Astrocyte of the spinal cord (primary cell): Measurements from ENCODE around the gene SEMA3E.
A peak's percentile ranks its signal among the peaks of the same experiment; 100 is the strongest.

Source experiments
- DNase-seq: peaks from one replicate; pipeline ENCODE4 v3.0.0; 2011; ENCODE audit warnings: low read depth, low spot score
- H3K4me3 ChIP-seq: 2 replicates; pipeline ENCODE4 v1.5.1; 2011; ENCODE audit warnings: low read depth, mild to moderate bottlenecking, low read length, moderate library complexity
- in situ Hi-C: cut with HindIII; loops from 2 replicates; pipeline ENCODE4 v1.10.0; 2017; ENCODE audit warnings: low sequenced_read_pairs
- TF ChIP-seq, protein P1 (sequence below): IDR thresholded peaks from 2 replicates; pipeline ENCODE4 v1.5.1; 2012; ENCODE audit warnings: low read depth, mild to moderate bottlenecking, low read length, inconsistent platforms

The SEMA3E gene

DNA sequence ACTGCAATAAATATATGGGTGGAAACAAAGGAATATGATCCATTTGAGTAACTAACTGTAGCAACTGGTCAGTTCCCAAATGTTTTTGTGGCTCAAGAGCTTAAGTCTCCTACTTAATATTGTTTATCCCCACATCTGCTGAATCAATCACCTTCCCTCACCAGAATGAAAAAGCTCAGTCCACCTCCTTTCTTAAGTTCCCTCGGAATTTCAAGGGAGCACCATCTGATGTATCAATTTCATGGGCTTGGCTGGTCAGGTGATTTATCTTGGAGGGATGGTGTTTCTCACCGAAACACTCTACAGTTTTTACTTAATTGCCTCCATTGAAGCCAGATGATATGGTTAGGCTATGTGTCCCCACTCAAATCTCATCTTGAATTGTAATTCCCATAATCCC lies 176.6 kb downstream of the SEMA3E start:
- DNase-seq: no peak
- in situ Hi-C loops: no loop called here
- TF ChIP-seq, protein P1, sequence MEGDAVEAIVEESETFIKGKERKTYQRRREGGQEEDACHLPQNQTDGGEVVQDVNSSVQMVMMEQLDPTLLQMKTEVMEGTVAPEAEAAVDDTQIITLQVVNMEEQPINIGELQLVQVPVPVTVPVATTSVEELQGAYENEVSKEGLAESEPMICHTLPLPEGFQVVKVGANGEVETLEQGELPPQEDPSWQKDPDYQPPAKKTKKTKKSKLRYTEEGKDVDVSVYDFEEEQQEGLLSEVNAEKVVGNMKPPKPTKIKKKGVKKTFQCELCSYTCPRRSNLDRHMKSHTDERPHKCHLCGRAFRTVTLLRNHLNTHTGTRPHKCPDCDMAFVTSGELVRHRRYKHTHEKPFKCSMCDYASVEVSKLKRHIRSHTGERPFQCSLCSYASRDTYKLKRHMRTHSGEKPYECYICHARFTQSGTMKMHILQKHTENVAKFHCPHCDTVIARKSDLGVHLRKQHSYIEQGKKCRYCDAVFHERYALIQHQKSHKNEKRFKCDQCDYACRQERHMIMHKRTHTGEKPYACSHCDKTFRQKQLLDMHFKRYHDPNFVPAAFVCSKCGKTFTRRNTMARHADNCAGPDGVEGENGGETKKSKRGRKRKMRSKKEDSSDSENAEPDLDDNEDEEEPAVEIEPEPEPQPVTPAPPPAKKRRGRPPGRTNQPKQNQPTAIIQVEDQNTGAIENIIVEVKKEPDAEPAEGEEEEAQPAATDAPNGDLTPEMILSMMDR: no peak
- no peak overlapping the region for H3K4me3 ChIP-seq

DNA sequence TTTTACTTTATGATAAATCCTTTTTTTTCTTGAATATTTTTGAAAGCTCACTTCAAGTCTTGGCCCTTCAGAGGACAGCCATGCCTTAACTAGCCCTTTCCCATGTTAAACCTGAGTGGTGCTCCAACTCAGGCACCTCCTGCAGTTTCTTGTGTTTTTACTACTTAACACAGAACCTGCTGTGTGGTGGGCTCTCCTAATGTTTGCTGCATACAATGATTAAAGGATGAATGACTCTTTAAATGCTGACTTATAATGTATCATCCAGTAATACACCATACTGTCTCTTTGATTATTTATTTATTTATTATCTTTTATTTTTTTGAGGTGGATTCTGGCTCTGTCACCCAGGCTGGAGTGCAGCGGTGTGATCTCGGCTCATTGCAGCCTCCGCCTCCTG lies 179.4 kb downstream of the SEMA3E start:
- in situ Hi-C loops: no loop called here
- TF ChIP-seq, protein P1: no peak
- peak; percentile 48 for DNase-seq
- H3K4me3 ChIP-seq: no peak overlapping the region

DNA sequence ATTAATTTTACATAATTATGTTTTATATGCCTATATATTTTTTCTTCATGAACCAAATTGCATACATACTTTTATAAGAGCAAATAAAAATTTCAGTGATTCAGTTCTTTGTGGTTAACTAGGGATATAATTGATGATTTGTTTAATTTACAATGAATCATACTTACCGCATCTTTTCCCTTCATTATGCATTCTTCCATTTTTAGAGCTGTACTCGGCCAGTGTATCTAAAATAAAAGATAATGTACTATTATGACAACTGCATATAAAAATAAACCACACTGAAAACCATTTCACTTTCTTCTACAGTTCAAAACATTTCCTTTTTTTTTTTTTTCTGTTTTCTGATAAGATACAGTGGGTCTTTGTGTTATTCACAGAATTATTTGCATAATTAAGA lies 179.9 kb downstream of the SEMA3E start:
- no peak overlapping the region for H3K4me3 ChIP-seq
- DNase-seq: peak; percentile 62
- in situ Hi-C loops: no loop called here
- TF ChIP-seq, protein P1: no peak

DNA sequence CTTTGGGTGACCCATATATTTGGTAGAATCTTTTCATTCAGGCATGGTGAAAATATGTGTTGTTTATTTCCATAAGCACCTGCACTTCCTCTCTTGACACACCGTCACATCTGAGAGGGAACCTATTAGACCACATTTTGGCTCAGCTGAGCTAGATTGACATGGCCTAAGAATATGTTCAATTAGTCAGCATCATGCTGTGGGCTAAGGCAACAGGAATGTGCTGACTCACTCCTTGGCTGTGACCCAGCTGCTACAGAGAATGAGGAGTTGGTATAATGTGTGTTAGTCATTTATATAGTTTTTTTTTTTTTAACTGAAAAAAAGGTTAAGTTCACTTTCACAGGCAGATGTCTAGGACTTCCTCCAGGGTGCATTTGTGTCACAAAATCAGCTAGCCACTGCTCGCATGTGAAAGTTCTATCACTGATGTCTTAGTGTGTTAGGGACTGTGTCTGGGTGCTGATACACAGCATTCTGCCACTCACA lies 180.6 kb downstream of the SEMA3E start:
- DNase-seq: peak; percentile 98
- TF ChIP-seq, protein P1: no peak
- in situ Hi-C loops: no loop called here
- no peak overlapping the region for H3K4me3 ChIP-seq

DNA sequence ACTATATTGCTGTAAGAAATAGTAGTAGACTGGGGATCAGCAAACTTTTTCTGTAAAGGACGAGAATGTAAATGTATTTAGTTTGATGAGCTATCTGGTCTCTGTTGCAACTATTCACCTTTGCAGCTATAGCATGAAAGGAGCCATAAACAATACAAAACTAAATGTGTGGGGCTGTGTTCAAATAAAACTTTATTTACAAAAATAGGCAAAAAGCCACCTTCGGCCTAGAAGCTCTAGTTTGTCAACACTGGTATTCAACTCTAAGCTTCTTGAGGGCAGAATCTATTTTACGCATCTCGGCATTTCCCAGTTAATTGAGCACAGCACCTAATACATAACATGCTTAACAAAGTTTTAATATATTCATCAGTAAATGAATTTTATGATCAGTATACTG lies 181.4 kb downstream of the SEMA3E start:
- no peak for DNase-seq
- in situ Hi-C loops: no loop called here
- no peak overlapping the region for H3K4me3 ChIP-seq
- TF ChIP-seq, protein P1: no peak

DNA sequence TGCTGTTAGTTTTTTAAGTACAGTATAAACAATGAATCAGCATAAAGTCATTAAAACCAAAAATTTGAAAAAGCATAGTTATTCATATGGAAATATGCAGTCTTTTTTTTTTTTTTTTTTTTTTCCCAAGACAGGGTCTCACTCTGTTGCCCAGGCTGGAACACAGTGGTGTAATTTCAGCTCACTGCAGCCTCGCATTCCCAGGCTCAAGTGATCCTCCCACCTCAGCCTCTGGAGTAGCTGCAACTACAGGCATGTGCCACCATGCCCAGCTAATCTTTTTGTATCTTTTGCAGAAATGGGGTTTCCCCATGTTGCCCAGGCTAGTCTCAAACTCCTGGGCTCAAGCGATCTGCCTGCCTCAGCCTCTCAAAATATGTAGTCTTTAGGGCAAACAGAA lies 182.0 kb downstream of the SEMA3E start:
- no peak for DNase-seq
- TF ChIP-seq, protein P1: no peak
- H3K4me3 ChIP-seq: no peak overlapping the region
- in situ Hi-C loops: no loop called here
